Liver (tissue), 9 donors: Measurements from ENCODE around the gene ARL11. TPM values are rescaled to one million over a fixed set of nuclear protein-coding genes. Genes with fewer than 3 reads are reported as not detected.

Experiments
- DNase-seq: peaks from one replicate; pipeline ENCODE4 v3.0.0-alpha.2; 2017; ENCODE audit warnings: low spot score
- H3K27ac ChIP-seq, 2 donors: one replicate each; pipeline ENCODE4 v1.7.0; 2013; ENCODE audit warnings: inconsistent platforms in 2 of 2, low read length in 2 of 2, control low read depth in 1 of 2, low read depth in 1 of 2, mild to moderate bottlenecking in 1 of 2
- H3K27me3 ChIP-seq, 4 donors: one replicate each; pipeline versions ENCODE4 v1.6.1 to v1.7.0; 2013; ENCODE audit warnings: low read length in 3 of 4, inconsistent platforms in 1 of 4, mild to moderate bottlenecking in 1 of 4, moderate library complexity in 1 of 4; ENCODE audit not compliant: control insufficient read depth in 4 of 4, insufficient read depth in 4 of 4
- H3K36me3 ChIP-seq, 4 donors: one replicate each; pipeline versions ENCODE4 v1.6.1 to v1.7.0; 2013; ENCODE audit warnings: low read length in 3 of 4, mild to moderate bottlenecking in 3 of 4, low read depth in 1 of 4, moderate library complexity in 1 of 4; ENCODE audit not compliant: control insufficient read depth in 4 of 4, insufficient read depth in 3 of 4
- H3K4me1 ChIP-seq, 4 donors: one replicate each; pipeline versions ENCODE4 v1.6.1 to v1.7.0; 2013; ENCODE audit warnings: low read length in 3 of 4, mild to moderate bottlenecking in 3 of 4, moderate library complexity in 1 of 4; ENCODE audit not compliant: control insufficient read depth in 4 of 4, insufficient read depth in 4 of 4
- H3K4me3 ChIP-seq, 3 donors: one replicate each; pipeline versions ENCODE4 v1.6.1 to v1.7.0; 2013; ENCODE audit warnings: low read length in 3 of 3, control low read depth in 1 of 3, low read depth in 1 of 3, mild to moderate bottlenecking in 1 of 3
- H3K9ac ChIP-seq, 2 donors: one replicate each; pipeline ENCODE4 v1.7.0; 2013; ENCODE audit warnings: low read length in 2 of 2, mild to moderate bottlenecking in 2 of 2, moderate library complexity in 2 of 2, control low read depth in 1 of 2, low read depth in 1 of 2
- H3K9me3 ChIP-seq, 4 donors: one replicate each; pipeline versions ENCODE4 v1.6.1 to v1.7.0; 2013; ENCODE audit warnings: low read length in 3 of 4; ENCODE audit not compliant: control insufficient read depth in 4 of 4
- ATF3 ChIP-seq: IDR thresholded peaks from 2 replicates; pipeline ENCODE4 v1.6.1; 2016; ENCODE audit warnings: antibody characterized with exemption
- CTCF ChIP-seq: fragments of 150-350 bp; IDR thresholded peaks from 2 replicates; pipeline ENCODE4 v1.5.1; 2017; ENCODE audit warnings: improper control_type of control experiment, low read depth, low read length; ENCODE audit not compliant: missing input control
- EGR1 ChIP-seq, 2 donors: IDR thresholded peaks; 2 replicates each; pipeline ENCODE4 v1.6.1; 2016 to 2018; ENCODE audit warnings: antibody characterized with exemption in 2 of 2, low read depth in 2 of 2
- FOXA1 ChIP-seq: IDR thresholded peaks from 2 replicates; pipeline ENCODE4 v1.6.1; 2016; ENCODE audit warnings: antibody characterized with exemption
- FOXA2 ChIP-seq: IDR thresholded peaks from 2 replicates; pipeline ENCODE4 v1.6.1; 2016; ENCODE audit warnings: antibody characterized with exemption
- GABPA ChIP-seq, 2 donors: IDR thresholded peaks in 1 of 2; conservative IDR thresholded peaks in 1 of 2; 2 replicates each; pipeline ENCODE4 v1.6.1; 2016; ENCODE audit warnings: antibody characterized with exemption in 2 of 2, mild to moderate bottlenecking in 1 of 2, moderate library complexity in 1 of 2
- HNF4A ChIP-seq, 2 donors: conservative IDR thresholded peaks; 2 replicates each; pipeline ENCODE4 v1.6.1; 2016; ENCODE audit warnings: antibody characterized with exemption in 2 of 2, mild to moderate bottlenecking in 2 of 2
- HNF4G ChIP-seq: IDR thresholded peaks from 2 replicates; pipeline ENCODE4 v1.6.1; 2016; ENCODE audit warnings: antibody characterized with exemption
- JUND ChIP-seq, 2 donors: IDR thresholded peaks; 2 replicates each; pipeline ENCODE4 v1.6.1; 2016; ENCODE audit warnings: antibody characterized with exemption in 2 of 2
- MAX ChIP-seq: IDR thresholded peaks from 2 replicates; pipeline ENCODE4 v1.6.1; 2016; ENCODE audit warnings: antibody characterized with exemption
- NR2F2 ChIP-seq: IDR thresholded peaks from 2 replicates; pipeline ENCODE4 v1.6.1; 2016; ENCODE audit warnings: antibody characterized with exemption
- RAD21 ChIP-seq, 2 donors: IDR thresholded peaks; 2 replicates each; pipeline ENCODE4 v1.6.1; 2016; ENCODE audit warnings: antibody characterized with exemption in 2 of 2, mild to moderate bottlenecking in 2 of 2
- REST ChIP-seq: IDR thresholded peaks from 2 replicates; pipeline ENCODE4 v1.6.1; 2016; ENCODE audit warnings: antibody characterized with exemption, mild to moderate bottlenecking
- RXRA ChIP-seq, 2 donors: IDR thresholded peaks; 2 replicates each; pipeline ENCODE4 v1.6.1; 2017 to 2018; ENCODE audit warnings: antibody characterized with exemption in 2 of 2, mild to moderate bottlenecking in 1 of 2
- SP1 ChIP-seq: IDR thresholded peaks from 2 replicates; pipeline ENCODE4 v1.6.1; 2018; ENCODE audit warnings: antibody characterized with exemption, mild to moderate bottlenecking
- TAF1 ChIP-seq: conservative IDR thresholded peaks from 2 replicates; pipeline ENCODE4 v1.6.1; 2016; ENCODE audit warnings: antibody characterized with exemption, mild to moderate bottlenecking
- YY1 ChIP-seq: IDR thresholded peaks from 2 replicates; pipeline ENCODE4 v1.6.1; 2016; ENCODE audit warnings: antibody characterized with exemption, mild to moderate bottlenecking
- ZBTB33 ChIP-seq: IDR thresholded peaks from 2 replicates; pipeline ENCODE4 v1.6.1; 2016; ENCODE audit warnings: antibody characterized with exemption
- WGBS: extraction: QIAGEN DNeasy Blood & Tissue Kit; methylation state at CpG from one replicate; pipeline ENCODE4 v1.1.7; 2013; 5-methylcytosine and 5-hydroxymethylcytosine counted together
- polyA plus RNA-seq, 2 donors: library from polyadenylated mRNA; stranded (reverse) in 1 of 2; unstranded in 1 of 2; fragments of 200-250 nt in 1 of 2; fragments of >200 nt in 1 of 2; fragmentation: Nextera tagmentation in 1 of 2; extraction: Ambion mirVana in 1 of 2; gene quantifications; one replicate each; pipeline versions ENCODE4 v1.2.1 to v1.2.3, GENCODE V29; 2013 to 2015
- total RNA-seq, 2 donors: library from RNA; depleted of rRNA; stranded (reverse); fragments of >200 nt; gene quantifications; one replicate each; pipeline ENCODE4 v1.2.3, GENCODE V29; 2014
- donor health status: healthy.
- donor health status: healthy.
- donor health status: healthy.
- donor health status: healthy.
- donor health status: healthy.

Gene ARL11
- total and polyA plus RNA-seq, 4 donors, result 0.11 to 1.5 (median 0.59) TPM

- no peak overlapping the region for H3K4me3 ChIP-seq
- H3K36me3 ChIP-seq, result no peaks in the 10 kb centered on the region
- peaks cover 5 to 21% (median 12%) of the 10 kb centered on the region in 4 donors for H3K4me1 ChIP-seq
- no peaks in the 10 kb centered on the region for H3K9me3 ChIP-seq
- DNase-seq, result peak; percentile 63
- H3K9ac ChIP-seq, result no peak overlapping the region
- peak overlapping the region; percentile 60 to 89 for H3K27ac ChIP-seq
- no peaks in the 10 kb centered on the region for H3K27me3 ChIP-seq
- WGBS, result 29% methylated on average over 12 of the region's 12 CpGs
- TF ChIP-seq JUND (IDR thresholded peaks at IDR 0.05), result peak in 1 of 2 donors; percentile 42
- TF ChIP-seq NR2F2, result peak; percentile 61
- TF ChIP-seq FOXA2, result no peak
- no peak for TF ChIP-seq GABPA (IDR thresholded peaks at IDR 0.05 in 1 of 2, conservative IDR thresholded peaks at IDR 0.05 in 1 of 2)
- no peak for TF ChIP-seq ZBTB33
- TF ChIP-seq YY1, result peak; percentile 64
- no peak for TF ChIP-seq FOXA1
- no peak for TF ChIP-seq ATF3
- no peak for TF ChIP-seq CTCF
- TF ChIP-seq HNF4A (conservative IDR thresholded peaks at IDR 0.05), result peak; percentile 72 to 79
- no peak for TF ChIP-seq RAD21 (IDR thresholded peaks at IDR 0.05)
- TF ChIP-seq TAF1, result no peak
- TF ChIP-seq RXRA (IDR thresholded peaks at IDR 0.05), result peak; percentile 65 to 75
- peak; percentile 78 for TF ChIP-seq MAX
- TF ChIP-seq HNF4G, result no peak
- TF ChIP-seq SP1, result peak; percentile 90
- TF ChIP-seq REST, result no peak
- no peak for TF ChIP-seq EGR1 (IDR thresholded peaks at IDR 0.05; ENCODE audit: low read depth in 2 of 2)
Observed at GRCh38 chr13:49625392-49626079, 2.8 kb upstream of the ARL11 start.
